Renal pelvis (tissue), 4 donors: Measurements from ENCODE around the gene ARID1B. TPM values are rescaled to one million over a fixed set of nuclear protein-coding genes. Genes with fewer than 3 reads are reported as not detected.

ENCODE experiments used
- DNase-seq: peaks from one replicate; pipeline ENCODE4 v3.0.0-alpha.2; 2013
- polyA plus RNA-seq, 3 donors: library from polyadenylated mRNA; unstranded; fragments of 120-200 nt; gene quantifications; one replicate each; pipeline ENCODE4 v1.2.1, GENCODE V29; 2013; ENCODE audit not compliant: insufficient read length in 3 of 3

ARID1B gene
- polyA plus RNA-seq, 3 donors = 71.8 to 84.7 (median 78.8) TPM

- DNase-seq = no peak
Measured at GRCh38 chr6:156846845-156847599, 69.8 kb downstream of the ARID1B start.

GRCh38 chr6:156848123-156848522 lies 70.9 kb downstream of the ARID1B start:
- no peak for DNase-seq

GRCh38 chr6:156848533-156848932 lies 71.4 kb downstream of the ARID1B start:
- peak; percentile 77 for DNase-seq

GRCh38 chr6:156849806-156850205 lies 72.6 kb downstream of the ARID1B start:
- DNase-seq = no peak

GRCh38 chr6:156850353-156850752 lies 73.2 kb downstream of the ARID1B start:
- DNase-seq = no peak

GRCh38 chr6:156851454-156851921 lies 74.3 kb downstream of the ARID1B start:
- DNase-seq = no peak

- DNase-seq = no peak
Measured at GRCh38 chr6:156852147-156852857, 75.1 kb downstream of the ARID1B start.

- DNase-seq = no peak
Measured at GRCh38 chr6:156852858-156853216, 75.7 kb downstream of the ARID1B start.

GRCh38 chr6:156853733-156854132 lies 76.6 kb downstream of the ARID1B start:
- no peak for DNase-seq

- DNase-seq = no peak
Measured at GRCh38 chr6:156854466-156855161, 77.4 kb downstream of the ARID1B start.

GRCh38 chr6:156857573-156857972 lies 80.4 kb downstream of the ARID1B start:
- DNase-seq = no peak

GRCh38 chr6:156859686-156860085 lies 82.5 kb downstream of the ARID1B start:
- DNase-seq = no peak

- no peak for DNase-seq
Measured at GRCh38 chr6:156862711-156863110, 85.5 kb downstream of the ARID1B start.

GRCh38 chr6:156863504-156863903 lies 86.3 kb downstream of the ARID1B start:
- no peak for DNase-seq

GRCh38 chr6:156864557-156864956 lies 87.4 kb downstream of the ARID1B start:
- no peak for DNase-seq

- DNase-seq = no peak
Measured at GRCh38 chr6:156865019-156865629, 87.9 kb downstream of the ARID1B start.

GRCh38 chr6:156866220-156867015 lies 89.2 kb downstream of the ARID1B start:
- DNase-seq = no peak

- no peak for DNase-seq
Measured at GRCh38 chr6:156867121-156867520, 89.9 kb downstream of the ARID1B start.

GRCh38 chr6:156868385-156868784 lies 91.2 kb downstream of the ARID1B start:
- no peak for DNase-seq

GRCh38 chr6:156869980-156870398 lies 92.8 kb downstream of the ARID1B start:
- DNase-seq = no peak

GRCh38 chr6:156870924-156871539 lies 93.9 kb downstream of the ARID1B start:
- DNase-seq = no peak
